Stimulated activated CD8-positive, alpha-beta memory T cell treated with anti-CD3 and anti-CD28 coated beads, Interleukin-4, amount 100 ng/mL, for 1 hour (primary cell): ENCODE data around the gene AKR1E2.
"Not testable (repeated sequence)": the region's sequence is repeated elsewhere in the genome, so short reads cannot be mapped to it uniquely, and the experiment has no call there.

Experiments
- DNase-seq, 2 donors: peaks; one replicate each; pipeline ENCODE4 v3.0.0-alpha.2; 2020; ENCODE audit warnings: low read depth in 2 of 2, low spot score in 1 of 2

Gene AKR1E2

DNA sequence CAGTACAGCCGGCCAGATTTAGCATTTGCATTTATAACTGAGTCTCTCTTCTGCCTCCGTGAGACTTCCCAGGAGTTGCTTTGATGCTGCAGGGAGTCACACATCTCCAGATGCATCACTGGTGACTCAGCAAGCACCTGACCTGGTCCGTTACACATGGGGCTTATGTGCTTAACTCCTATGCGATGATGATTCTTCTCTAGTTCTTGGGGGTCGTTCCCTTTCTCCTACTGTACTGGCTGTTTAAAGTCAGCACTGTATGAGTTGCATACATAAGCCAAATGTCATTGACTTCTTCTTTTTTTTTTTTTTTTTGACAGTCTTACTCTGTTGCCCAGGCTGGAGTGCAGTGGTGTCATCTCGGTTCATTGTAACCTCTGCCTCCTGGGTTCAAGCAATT is 13.0 kb upstream of the AKR1E2 start:
- no peak for DNase-seq

- DNase-seq: no peak
Measured at GRCh38 chr10:4813496-4813895, 12.5 kb upstream of the AKR1E2 start.

DNA sequence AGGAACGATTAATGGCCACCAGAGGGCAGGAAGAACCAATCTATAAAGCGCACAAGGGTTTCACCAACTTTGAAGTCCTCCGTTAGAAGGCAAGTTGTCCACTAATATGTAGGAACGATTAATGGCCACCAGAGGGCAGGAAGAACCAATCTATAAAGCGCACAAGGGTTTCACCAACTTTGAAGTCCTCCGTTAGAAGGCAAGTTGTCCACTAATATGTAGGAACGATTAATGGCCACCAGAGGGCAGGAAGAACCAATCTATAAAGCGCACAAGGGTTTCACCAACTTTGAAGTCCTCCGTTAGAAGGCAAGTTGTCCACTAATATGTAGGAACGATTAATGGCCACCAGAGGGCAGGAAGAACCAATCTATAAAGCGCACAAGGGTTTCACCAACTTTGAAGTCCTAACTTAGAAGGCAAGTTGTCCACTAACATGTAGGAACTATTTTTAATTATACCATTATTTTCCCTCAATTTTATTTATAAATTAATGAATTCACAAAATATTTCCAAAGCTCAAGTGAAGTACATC is 10.3 kb upstream of the AKR1E2 start:
- DNase-seq: not testable (repeated sequence)

DNA sequence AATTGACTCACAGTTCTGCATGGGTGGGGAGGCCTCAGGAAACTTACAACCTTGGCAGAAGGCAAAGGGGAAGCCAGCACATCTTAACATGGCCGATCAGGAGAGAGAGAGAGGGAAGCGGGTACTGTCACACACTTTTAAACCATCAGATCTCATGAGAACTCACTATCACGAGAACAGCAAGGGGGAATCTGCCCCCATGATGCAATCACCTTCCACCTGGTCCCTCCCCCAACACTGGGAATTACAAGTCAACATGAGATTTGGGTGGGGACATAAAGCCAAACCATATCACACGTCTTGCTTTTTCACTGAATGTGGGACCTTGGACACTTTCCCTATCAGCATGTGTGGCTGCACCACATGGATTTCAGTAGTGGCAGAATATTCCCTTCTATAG is 9.0 kb upstream of the AKR1E2 start:
- no peak for DNase-seq

DNA sequence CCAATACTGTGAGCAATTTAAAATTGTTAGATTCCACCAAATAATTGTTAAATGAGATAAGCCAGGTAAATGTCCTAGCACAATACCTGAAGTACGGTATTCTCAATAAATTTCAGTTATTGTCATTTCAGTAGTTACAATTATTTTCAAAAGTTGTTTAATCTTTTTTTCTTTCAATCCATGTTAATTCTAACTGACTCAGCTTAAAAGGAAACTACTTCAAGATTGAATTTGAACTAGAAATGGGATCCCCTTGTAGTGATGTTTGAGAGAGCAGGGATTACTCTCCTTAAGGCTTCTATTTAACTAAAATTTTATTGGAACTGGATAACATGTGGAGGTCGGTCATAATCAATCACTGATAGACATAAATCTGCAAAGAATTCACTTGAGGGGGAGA is 6.9 kb upstream of the AKR1E2 start:
- no peak for DNase-seq

DNA sequence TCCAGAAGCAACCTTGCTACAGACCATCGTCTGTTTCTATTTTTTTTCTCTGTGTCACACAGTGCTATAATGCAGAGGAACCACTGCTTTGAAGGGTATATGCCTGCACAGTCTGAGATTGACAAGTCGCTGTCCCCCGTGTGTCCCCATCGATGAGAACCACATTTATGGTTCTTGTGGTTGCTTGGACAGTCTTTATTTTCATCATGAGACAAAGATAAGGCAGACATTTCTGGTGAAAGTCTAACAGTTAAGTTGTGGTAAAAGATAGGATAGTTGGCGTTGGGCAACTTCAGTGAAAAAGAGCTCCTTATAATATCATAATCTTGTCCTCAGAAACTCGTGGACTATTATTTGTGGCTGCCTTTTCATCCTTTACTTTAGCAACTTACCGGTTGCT is 6.3 kb upstream of the AKR1E2 start:
- no peak for DNase-seq

GRCh38 chr10:4820804-4821401 is 5.1 kb upstream of the AKR1E2 start:
- DNase-seq: no peak

- no peak for DNase-seq
Measured at GRCh38 chr10:4822208-4822607, 3.8 kb upstream of the AKR1E2 start.

- no peak for DNase-seq
Measured at GRCh38 chr10:4824791-4825310, 1.2 kb upstream of the AKR1E2 start.

GRCh38 chr10:4825456-4825867 is 545 bp upstream of the AKR1E2 start:
- DNase-seq: no peak

- no peak for DNase-seq
Measured at GRCh38 chr10:4826792-4827324, 851 bp downstream of the AKR1E2 start.

- no peak for DNase-seq
Measured at GRCh38 chr10:4828005-4828404, 2.0 kb downstream of the AKR1E2 start.

GRCh38 chr10:4830551-4830950 is 4.5 kb downstream of the AKR1E2 start:
- no peak for DNase-seq

GRCh38 chr10:4831091-4831490 is 5.1 kb downstream of the AKR1E2 start:
- no peak for DNase-seq

- DNase-seq: no peak
Measured at GRCh38 chr10:4833286-4833685, 7.3 kb downstream of the AKR1E2 start.

DNA sequence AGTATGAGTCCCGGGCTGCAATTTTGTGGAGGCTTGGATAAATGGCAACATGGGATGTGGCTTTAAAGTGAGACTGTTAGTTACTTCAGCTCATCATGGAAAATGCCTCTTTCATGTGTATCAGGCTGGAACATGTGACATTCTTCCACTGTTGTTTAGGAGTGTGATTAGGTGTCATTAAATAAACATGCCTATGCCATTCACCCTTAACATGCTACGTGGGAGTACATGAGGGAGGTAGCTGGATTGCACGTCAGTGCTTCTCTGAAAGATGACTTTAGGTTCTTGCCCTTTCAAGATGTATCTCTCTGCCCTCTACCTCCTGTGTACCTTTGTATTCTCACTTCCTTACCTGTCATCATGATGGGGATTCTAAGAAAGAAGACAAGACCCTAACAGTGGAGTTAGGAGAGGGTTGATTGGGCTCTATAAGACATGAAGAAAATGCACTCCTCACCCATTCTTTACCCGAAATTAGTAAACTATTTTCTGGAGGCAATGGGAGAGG is 8.9 kb downstream of the AKR1E2 start:
- DNase-seq: no peak

DNA sequence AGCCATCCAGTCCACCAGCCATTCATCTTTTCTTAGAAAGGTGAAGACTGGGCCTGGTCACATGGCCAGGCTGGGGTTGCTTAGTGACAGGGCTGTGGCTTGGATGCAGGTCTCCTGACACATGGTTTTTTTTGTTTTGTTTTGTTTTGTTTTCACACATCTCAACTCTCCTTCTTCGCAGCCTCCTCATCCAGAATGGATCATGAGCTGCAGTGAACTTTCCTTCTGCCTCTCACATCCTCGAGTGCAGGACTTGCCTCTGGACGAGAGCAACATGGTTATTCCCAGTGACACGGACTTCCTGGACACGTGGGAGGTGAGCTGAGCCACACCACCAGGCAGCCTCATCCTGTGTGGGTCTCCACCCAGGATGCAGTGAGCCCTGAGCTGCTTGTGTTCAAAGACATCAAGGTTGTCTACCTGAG is 9.5 kb downstream of the AKR1E2 start:
- no peak for DNase-seq

DNA sequence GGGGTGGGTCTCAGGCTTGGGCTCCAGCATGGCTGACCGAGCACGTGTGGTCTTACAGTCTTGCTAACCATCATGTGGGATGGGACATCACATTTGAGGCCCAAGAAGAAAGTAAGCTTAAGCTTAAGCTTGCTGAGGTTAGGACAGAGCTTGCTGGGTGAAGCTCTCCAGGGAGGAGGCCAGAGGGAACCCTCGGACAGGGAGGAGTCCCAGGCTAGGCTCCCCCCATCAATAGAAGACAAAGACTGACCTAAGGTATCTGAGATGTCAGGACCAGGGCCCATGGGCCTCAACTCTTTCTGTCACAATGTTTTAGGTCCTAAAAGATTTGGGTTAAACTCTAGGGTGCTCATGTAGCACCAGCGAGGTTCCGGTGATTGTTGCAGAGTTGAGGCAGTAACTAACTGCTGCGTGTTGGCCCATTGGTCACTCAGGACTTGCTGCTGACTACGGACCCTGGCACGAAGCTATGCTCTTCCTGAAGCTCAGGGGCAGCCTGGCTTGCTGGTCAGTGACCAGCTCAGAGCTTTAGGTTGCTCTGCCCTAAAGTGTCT is 10.5 kb downstream of the AKR1E2 start:
- DNase-seq: no peak

GRCh38 chr10:4837551-4837950 is 11.5 kb downstream of the AKR1E2 start:
- no peak for DNase-seq

DNA sequence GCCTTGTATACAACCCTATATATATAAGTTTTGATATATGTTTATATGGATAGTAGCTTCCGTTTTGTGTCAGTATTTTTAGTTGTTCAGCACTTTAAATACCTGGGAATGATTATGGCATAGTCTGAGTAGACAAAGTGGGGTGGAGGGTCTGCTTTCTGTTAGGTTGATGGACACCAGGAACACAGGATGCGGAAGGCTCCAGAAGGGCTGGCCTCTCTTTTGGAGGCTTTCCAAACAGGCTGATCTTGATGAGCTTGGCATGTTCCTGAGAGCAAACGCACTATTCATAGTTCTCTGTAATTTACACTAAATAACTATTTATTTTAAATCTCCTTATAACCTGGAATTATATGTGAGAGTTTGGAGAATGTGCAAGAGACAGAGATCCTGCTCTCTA is 12.7 kb downstream of the AKR1E2 start:
- DNase-seq: no peak

DNA sequence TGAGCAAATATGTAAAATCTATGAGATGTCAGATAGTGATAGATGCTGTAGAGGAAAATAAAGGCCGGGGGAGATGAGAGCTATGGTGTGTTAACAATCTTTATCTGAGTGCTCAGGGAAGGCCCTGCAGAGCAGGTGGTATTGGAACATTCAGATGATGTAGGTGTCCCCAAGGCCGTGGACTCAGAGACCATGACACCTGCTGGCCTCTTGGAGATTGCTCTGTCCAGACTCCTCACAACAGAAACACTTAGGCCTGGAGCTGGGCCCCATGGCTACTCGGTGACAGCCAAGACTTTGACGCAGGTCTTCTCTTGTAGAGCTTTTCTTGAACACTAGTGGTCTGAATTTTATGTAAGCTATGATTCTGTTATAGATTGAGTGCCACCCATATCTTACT is 13.3 kb downstream of the AKR1E2 start:
- no peak for DNase-seq

- DNase-seq: no peak
Measured at GRCh38 chr10:4840151-4840550, 14.1 kb downstream of the AKR1E2 start.
